HepG2 (cell line): Measurements from ENCODE around the gene TUBA3C.

Source experiments
- ARNT ChIP-seq: fragments of 450-650 bp; IDR thresholded peaks from 2 replicates; pipeline ENCODE4 v1.6.1; 2017
- FOXP1 ChIP-seq, 2 experiments: fragments of 450-650 bp in 1 of 2; IDR thresholded peaks; 2 replicates each; pipeline ENCODE4 v1.6.1; 2017 to 2018; ENCODE audit warnings: antibody characterized with exemption in 1 of 2
- IRF2 ChIP-seq: IDR thresholded peaks from 2 replicates; pipeline ENCODE4 v1.6.1; 2018; ENCODE audit warnings: missing genetic modification reagents, missing compliant biosample characterization
- MAZ ChIP-seq, 2 experiments: sonication (generic) in 1 of 2; formaldehyde crosslinking in 1 of 2; IDR thresholded peaks; 2 replicates each; pipeline versions ENCODE4 v1.5.0 to v1.6.1; 2012 to 2020; ENCODE audit warnings: low read depth in 2 of 2, mild to moderate bottlenecking in 2 of 2, borderline replicate concordance in 1 of 2, improper control_type of control experiment in 1 of 2, low read length in 1 of 2, missing genetic modification reagents in 1 of 2, moderate library complexity in 1 of 2
- MTF1 ChIP-seq: sonication (generic); formaldehyde crosslinking; IDR thresholded peaks from 2 replicates; pipeline ENCODE4 v1.5.0; 2020; ENCODE audit warnings: missing genetic modification reagents
- POLR2A ChIP-seq, 2 experiments: IDR thresholded peaks; 2 replicates each; pipeline ENCODE4 v1.6.1; 2011; ENCODE audit warnings: low read depth in 2 of 2, low read length in 2 of 2, mild to moderate bottlenecking in 1 of 2, moderate library complexity in 1 of 2; ENCODE audit not compliant: insufficient read depth in 1 of 2
- SMARCC2 ChIP-seq: fragments of 450-650 bp; IDR thresholded peaks from 2 replicates; pipeline ENCODE4 v1.6.1; 2017; ENCODE audit warnings: antibody characterized with exemption, mild to moderate bottlenecking
- STAG1 ChIP-seq: sonication (generic); formaldehyde crosslinking; IDR thresholded peaks from 2 replicates; pipeline ENCODE4 v1.4.0; 2020; ENCODE audit warnings: missing genetic modification reagents
- U2AF1 ChIP-seq: fragments of 200-400 bp; formaldehyde crosslinking; optimal IDR thresholded peaks from 2 replicates; pipeline ENCODE3; 2017; ENCODE audit warnings: mild to moderate bottlenecking, low read depth, low read length
- ZNF124 ChIP-seq: sonication (generic); formaldehyde crosslinking; IDR thresholded peaks from 2 replicates; pipeline ENCODE4 v1.4.0; 2020; ENCODE audit warnings: missing genetic modification reagents
- TF ChIP-seq, protein P1 (sequence below): sonication (generic); formaldehyde crosslinking; IDR thresholded peaks from 2 replicates; pipeline ENCODE4 v1.5.0; 2020; ENCODE audit warnings: mild to moderate bottlenecking, missing genetic modification reagents, moderate library complexity
- TF ChIP-seq, protein P2 (sequence below): sonication (generic); formaldehyde crosslinking; IDR thresholded peaks from 2 replicates; pipeline ENCODE4 v1.4.0; 2020; ENCODE audit warnings: missing genetic modification reagents
- TF ChIP-seq, protein P3 (sequence below): IDR thresholded peaks from 2 replicates; pipeline ENCODE4 v1.6.1; 2012; ENCODE audit warnings: low read length, improper control_type of control experiment
- TF ChIP-seq, protein P4 (sequence below): sonication (generic); formaldehyde crosslinking; conservative IDR thresholded peaks from 2 replicates; pipeline ENCODE4 v1.8.0; 2022; ENCODE audit warnings: mild to moderate bottlenecking, moderate library complexity, missing genetic modification reagents

DNA sequence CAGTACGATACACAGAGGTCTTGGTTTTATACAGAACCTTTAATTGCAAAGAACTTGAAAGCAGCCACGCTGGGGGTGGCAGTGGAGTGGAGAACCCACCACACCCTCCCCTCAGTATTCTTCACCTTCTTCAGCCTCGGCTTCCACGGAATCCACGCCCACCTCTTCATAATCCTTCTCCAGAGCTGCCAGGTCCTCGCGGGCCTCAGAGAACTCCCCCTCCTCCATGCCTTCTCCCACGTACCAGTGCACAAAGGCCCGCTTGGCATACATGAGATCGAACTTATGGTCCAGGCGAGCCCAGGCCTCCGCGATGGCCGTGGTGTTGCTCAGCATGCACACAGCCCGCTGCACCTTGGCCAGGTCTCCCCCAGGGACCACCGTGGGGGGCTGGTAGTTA, 7.9 kb downstream of the TUBA3C start:
- TF ChIP-seq, protein P1, sequence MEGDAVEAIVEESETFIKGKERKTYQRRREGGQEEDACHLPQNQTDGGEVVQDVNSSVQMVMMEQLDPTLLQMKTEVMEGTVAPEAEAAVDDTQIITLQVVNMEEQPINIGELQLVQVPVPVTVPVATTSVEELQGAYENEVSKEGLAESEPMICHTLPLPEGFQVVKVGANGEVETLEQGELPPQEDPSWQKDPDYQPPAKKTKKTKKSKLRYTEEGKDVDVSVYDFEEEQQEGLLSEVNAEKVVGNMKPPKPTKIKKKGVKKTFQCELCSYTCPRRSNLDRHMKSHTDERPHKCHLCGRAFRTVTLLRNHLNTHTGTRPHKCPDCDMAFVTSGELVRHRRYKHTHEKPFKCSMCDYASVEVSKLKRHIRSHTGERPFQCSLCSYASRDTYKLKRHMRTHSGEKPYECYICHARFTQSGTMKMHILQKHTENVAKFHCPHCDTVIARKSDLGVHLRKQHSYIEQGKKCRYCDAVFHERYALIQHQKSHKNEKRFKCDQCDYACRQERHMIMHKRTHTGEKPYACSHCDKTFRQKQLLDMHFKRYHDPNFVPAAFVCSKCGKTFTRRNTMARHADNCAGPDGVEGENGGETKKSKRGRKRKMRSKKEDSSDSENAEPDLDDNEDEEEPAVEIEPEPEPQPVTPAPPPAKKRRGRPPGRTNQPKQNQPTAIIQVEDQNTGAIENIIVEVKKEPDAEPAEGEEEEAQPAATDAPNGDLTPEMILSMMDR = no peak
- TF ChIP-seq MTF1 (no peak), ZNF124 (no peak), POLR2A (IDR thresholded peaks at IDR 0.05; ENCODE audit: insufficient read depth in 1 of 2, low read depth in 2 of 2, low read length in 2 of 2) (no peak), IRF2 (no peak), STAG1 (no peak), FOXP1 (IDR thresholded peaks at IDR 0.05) (no peak), FOXP1 (CRISPR knock-in tag; IDR thresholded peaks at IDR 0.05) (no peak), MAZ (IDR thresholded peaks at IDR 0.05; ENCODE audit: borderline replicate concordance, low read depth, low read length) (no peak), MAZ (CRISPR knock-in tag; IDR thresholded peaks at IDR 0.05; ENCODE audit: low read depth) (no peak), ARNT (no peak), U2AF1 (no peak), SMARCC2 (no peak)
- TF ChIP-seq, protein P2, sequence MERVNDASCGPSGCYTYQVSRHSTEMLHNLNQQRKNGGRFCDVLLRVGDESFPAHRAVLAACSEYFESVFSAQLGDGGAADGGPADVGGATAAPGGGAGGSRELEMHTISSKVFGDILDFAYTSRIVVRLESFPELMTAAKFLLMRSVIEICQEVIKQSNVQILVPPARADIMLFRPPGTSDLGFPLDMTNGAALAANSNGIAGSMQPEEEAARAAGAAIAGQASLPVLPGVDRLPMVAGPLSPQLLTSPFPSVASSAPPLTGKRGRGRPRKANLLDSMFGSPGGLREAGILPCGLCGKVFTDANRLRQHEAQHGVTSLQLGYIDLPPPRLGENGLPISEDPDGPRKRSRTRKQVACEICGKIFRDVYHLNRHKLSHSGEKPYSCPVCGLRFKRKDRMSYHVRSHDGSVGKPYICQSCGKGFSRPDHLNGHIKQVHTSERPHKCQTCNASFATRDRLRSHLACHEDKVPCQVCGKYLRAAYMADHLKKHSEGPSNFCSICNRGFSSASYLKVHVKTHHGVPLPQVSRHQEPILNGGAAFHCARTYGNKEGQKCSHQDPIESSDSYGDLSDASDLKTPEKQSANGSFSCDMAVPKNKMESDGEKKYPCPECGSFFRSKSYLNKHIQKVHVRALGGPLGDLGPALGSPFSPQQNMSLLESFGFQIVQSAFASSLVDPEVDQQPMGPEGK = no peak
- TF ChIP-seq, protein P3, sequence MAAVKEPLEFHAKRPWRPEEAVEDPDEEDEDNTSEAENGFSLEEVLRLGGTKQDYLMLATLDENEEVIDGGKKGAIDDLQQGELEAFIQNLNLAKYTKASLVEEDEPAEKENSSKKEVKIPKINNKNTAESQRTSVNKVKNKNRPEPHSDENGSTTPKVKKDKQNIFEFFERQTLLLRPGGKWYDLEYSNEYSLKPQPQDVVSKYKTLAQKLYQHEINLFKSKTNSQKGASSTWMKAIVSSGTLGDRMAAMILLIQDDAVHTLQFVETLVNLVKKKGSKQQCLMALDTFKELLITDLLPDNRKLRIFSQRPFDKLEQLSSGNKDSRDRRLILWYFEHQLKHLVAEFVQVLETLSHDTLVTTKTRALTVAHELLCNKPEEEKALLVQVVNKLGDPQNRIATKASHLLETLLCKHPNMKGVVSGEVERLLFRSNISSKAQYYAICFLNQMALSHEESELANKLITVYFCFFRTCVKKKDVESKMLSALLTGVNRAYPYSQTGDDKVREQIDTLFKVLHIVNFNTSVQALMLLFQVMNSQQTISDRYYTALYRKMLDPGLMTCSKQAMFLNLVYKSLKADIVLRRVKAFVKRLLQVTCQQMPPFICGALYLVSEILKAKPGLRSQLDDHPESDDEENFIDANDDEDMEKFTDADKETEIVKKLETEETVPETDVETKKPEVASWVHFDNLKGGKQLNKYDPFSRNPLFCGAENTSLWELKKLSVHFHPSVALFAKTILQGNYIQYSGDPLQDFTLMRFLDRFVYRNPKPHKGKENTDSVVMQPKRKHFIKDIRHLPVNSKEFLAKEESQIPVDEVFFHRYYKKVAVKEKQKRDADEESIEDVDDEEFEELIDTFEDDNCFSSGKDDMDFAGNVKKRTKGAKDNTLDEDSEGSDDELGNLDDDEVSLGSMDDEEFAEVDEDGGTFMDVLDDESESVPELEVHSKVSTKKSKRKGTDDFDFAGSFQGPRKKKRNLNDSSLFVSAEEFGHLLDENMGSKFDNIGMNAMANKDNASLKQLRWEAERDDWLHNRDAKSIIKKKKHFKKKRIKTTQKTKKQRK = no peak
- TF ChIP-seq, protein P4, sequence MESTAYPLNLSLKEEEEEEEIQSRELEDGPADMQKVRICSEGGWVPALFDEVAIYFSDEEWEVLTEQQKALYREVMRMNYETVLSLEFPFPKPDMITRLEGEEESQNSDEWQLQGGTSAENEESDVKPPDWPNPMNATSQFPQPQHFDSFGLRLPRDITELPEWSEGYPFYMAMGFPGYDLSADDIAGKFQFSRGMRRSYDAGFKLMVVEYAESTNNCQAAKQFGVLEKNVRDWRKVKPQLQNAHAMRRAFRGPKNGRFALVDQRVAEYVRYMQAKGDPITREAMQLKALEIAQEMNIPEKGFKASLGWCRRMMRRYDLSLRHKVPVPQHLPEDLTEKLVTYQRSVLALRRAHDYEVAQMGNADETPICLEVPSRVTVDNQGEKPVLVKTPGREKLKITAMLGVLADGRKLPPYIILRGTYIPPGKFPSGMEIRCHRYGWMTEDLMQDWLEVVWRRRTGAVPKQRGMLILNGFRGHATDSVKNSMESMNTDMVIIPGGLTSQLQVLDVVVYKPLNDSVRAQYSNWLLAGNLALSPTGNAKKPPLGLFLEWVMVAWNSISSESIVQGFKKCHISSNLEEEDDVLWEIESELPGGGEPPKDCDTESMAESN (CRISPR knock-in tag) = no peak
